H9 (cell line): Measurements from ENCODE around the gene RPS6KB1. TPM values are rescaled to one million over a fixed set of nuclear protein-coding genes. Genes with fewer than 3 reads are reported as not detected.

ENCODE experiments used
- DNase-seq: peaks from one replicate; pipeline ENCODE4 v3.0.0-alpha.2; 2017
- H2AFZ ChIP-seq: one replicate; pipeline ENCODE4 v1.6.1; 2013; ENCODE audit warnings: mild to moderate bottlenecking, low read length, control low read depth, moderate library complexity
- H2AK5ac ChIP-seq: 2 replicates; pipeline ENCODE4 v1.6.1; 2013; ENCODE audit warnings: low read length, control low read depth, mixed read lengths; ENCODE audit not compliant: insufficient read length
- H2BK120ac ChIP-seq: one replicate; pipeline ENCODE4 v1.6.1; 2013; ENCODE audit warnings: low read depth, mild to moderate bottlenecking, low read length, control low read depth, inconsistent platforms; ENCODE audit not compliant: poor library complexity, severe bottlenecking
- H2BK12ac ChIP-seq: 2 replicates; pipeline ENCODE4 v1.6.1; 2013; ENCODE audit warnings: low read length, control low read depth, mixed read lengths, low read depth; ENCODE audit not compliant: insufficient read length
- H2BK15ac ChIP-seq: 2 replicates; pipeline ENCODE4 v1.6.1; 2013; ENCODE audit warnings: low read depth, low read length, control low read depth
- H2BK20ac ChIP-seq: one replicate; pipeline ENCODE4 v1.6.1; 2013; ENCODE audit warnings: low read depth, mild to moderate bottlenecking, low read length, control low read depth, inconsistent platforms; ENCODE audit not compliant: poor library complexity, severe bottlenecking
- H2BK5ac ChIP-seq: 2 replicates; pipeline ENCODE4 v1.6.1; 2013; ENCODE audit warnings: low read length, control low read depth, mixed read lengths; ENCODE audit not compliant: insufficient read length
- H3K14ac ChIP-seq: 2 replicates; pipeline ENCODE4 v1.6.1; 2013; ENCODE audit warnings: low read length, control low read depth; ENCODE audit not compliant: insufficient read depth
- H3K18ac ChIP-seq: 2 replicates; pipeline ENCODE4 v1.6.1; 2013; ENCODE audit warnings: low read depth, mild to moderate bottlenecking, mixed read lengths, low read length, control low read depth; ENCODE audit not compliant: insufficient read length
- H3K23ac ChIP-seq: 2 replicates; pipeline ENCODE4 v1.6.1; 2013; ENCODE audit warnings: low read length, control low read depth, mixed read lengths, low read depth; ENCODE audit not compliant: insufficient read length
- H3K23me2 ChIP-seq: 2 replicates; pipeline ENCODE4 v1.6.1; 2013; ENCODE audit warnings: low read depth, mild to moderate bottlenecking, mixed read lengths, low read length, control low read depth; ENCODE audit not compliant: insufficient read length, poor library complexity, severe bottlenecking
- H3K27ac ChIP-seq: 2 replicates; pipeline ENCODE4 v1.5.1; 2013; ENCODE audit warnings: low read length, control low read depth, mixed read lengths, low read depth; ENCODE audit not compliant: insufficient read length
- H3K27me3 ChIP-seq: 2 replicates; pipeline ENCODE4 v1.6.1; 2013; ENCODE audit warnings: low read length, control low read depth, inconsistent platforms; ENCODE audit not compliant: insufficient read depth
- H3K4ac ChIP-seq: 2 replicates; pipeline ENCODE4 v1.6.1; 2013; ENCODE audit warnings: low read depth, mild to moderate bottlenecking, control low read depth, inconsistent platforms, low read length, moderate library complexity
- H3K4me1 ChIP-seq: 2 replicates; pipeline ENCODE4 v1.6.1; 2013; ENCODE audit warnings: low read length, control low read depth, inconsistent platforms; ENCODE audit not compliant: insufficient read depth
- H3K4me2 ChIP-seq: 2 replicates; pipeline ENCODE4 v1.6.1; 2013; ENCODE audit warnings: low read length, control low read depth, mixed read lengths; ENCODE audit not compliant: insufficient read length, insufficient read depth
- H3K56ac ChIP-seq: 2 replicates; pipeline ENCODE4 v1.6.1; 2013; ENCODE audit warnings: low read depth, mild to moderate bottlenecking, mixed read lengths, low read length, control low read depth; ENCODE audit not compliant: insufficient read length
- H3K79me1 ChIP-seq: 2 replicates; pipeline ENCODE4 v1.6.1; 2013; ENCODE audit warnings: low read depth, mild to moderate bottlenecking, moderate library complexity, low read length, control low read depth, inconsistent platforms; ENCODE audit not compliant: insufficient read depth, poor library complexity, severe bottlenecking
- H3K79me2 ChIP-seq: 2 replicates; pipeline ENCODE4 v1.6.1; 2013; ENCODE audit warnings: low read length, control low read depth, inconsistent platforms; ENCODE audit not compliant: insufficient read depth
- H3K9ac ChIP-seq: 2 replicates; pipeline ENCODE4 v1.6.1; 2013; ENCODE audit warnings: low read length, control low read depth, mixed read lengths; ENCODE audit not compliant: insufficient read length; ENCODE audit errors: extremely low read depth
- H3K9me3 ChIP-seq: one replicate; pipeline ENCODE4 v1.6.1; 2013; ENCODE audit warnings: low read depth, low read length, inconsistent platforms; ENCODE audit not compliant: control insufficient read depth
- H3T11ph ChIP-seq: one replicate; pipeline ENCODE4 v1.6.1; 2013; ENCODE audit warnings: mild to moderate bottlenecking, low read length, control low read depth, inconsistent platforms
- H4K20me1 ChIP-seq: one replicate; pipeline ENCODE4 v1.6.1; 2013; ENCODE audit not compliant: control insufficient read depth, insufficient read length, insufficient read depth
- H4K5ac ChIP-seq: 2 replicates; pipeline ENCODE4 v1.6.1; 2013; ENCODE audit warnings: low read depth, mild to moderate bottlenecking, mixed read lengths, low read length, control low read depth; ENCODE audit not compliant: insufficient read length
- H4K8ac ChIP-seq: replicated peaks from 2 replicates; pipeline ENCODE4 v1.6.1; 2013; ENCODE audit warnings: low read length, control low read depth, mixed read lengths, low read depth; ENCODE audit not compliant: insufficient read length
- H4K91ac ChIP-seq: 2 replicates; pipeline ENCODE4 v1.6.1; 2013; ENCODE audit warnings: low read depth, mild to moderate bottlenecking, moderate library complexity, mixed read lengths, low read length, control low read depth; ENCODE audit not compliant: insufficient read length
- H3K27ac Mint-ChIP-seq, 3 experiments: 2 replicates in 2 of 3; 3 replicates in 1 of 3; pipeline ENCODE4 v1.8.0; 2020 to 2021; ENCODE audit warnings: mixed read lengths in 3 of 3, mild to moderate bottlenecking in 1 of 3, moderate library complexity in 1 of 3
- H3K27me3 Mint-ChIP-seq: 2 replicates; pipeline ENCODE4 v1.8.0; 2021; ENCODE audit warnings: low read depth, mild to moderate bottlenecking, moderate library complexity, mixed read lengths
- H3K36me3 Mint-ChIP-seq, 3 experiments: 2 replicates in 2 of 3; 3 replicates in 1 of 3; pipeline ENCODE4 v1.8.0; 2020 to 2021; ENCODE audit warnings: low read depth in 3 of 3, mixed read lengths in 3 of 3; ENCODE audit not compliant: insufficient read depth in 1 of 3
- H3K4me1 Mint-ChIP-seq, 2 experiments: 2 replicates each; pipeline ENCODE4 v1.8.0; 2020; ENCODE audit warnings: mixed read lengths in 2 of 2
- H3K4me3 Mint-ChIP-seq, 2 experiments: 2 replicates in 1 of 2; 3 replicates in 1 of 2; pipeline ENCODE4 v1.8.0; 2020 to 2021; ENCODE audit warnings: mild to moderate bottlenecking in 2 of 2, mixed read lengths in 2 of 2, moderate library complexity in 1 of 2
- H3K9me3 Mint-ChIP-seq, 2 experiments: 2 replicates in 1 of 2; 3 replicates in 1 of 2; pipeline ENCODE4 v1.8.0; 2020; ENCODE audit warnings: mild to moderate bottlenecking in 2 of 2, mixed read lengths in 2 of 2, moderate library complexity in 1 of 2
- CTCF ChIP-seq: fragments of 200-600 bp; sonication (generic); conservative IDR thresholded peaks from 3 replicates; pipeline ENCODE4 v1.8.0; 2021; ENCODE audit warnings: antibody characterized with exemption, mild to moderate bottlenecking
- WGBS: extraction: QIAGEN DNeasy Blood & Tissue Kit; methylation state at CpG from one replicate; pipeline ENCODE4 v1.1.7; 2013; ENCODE audit warnings: missing lambda C conversion rate, low lambda C conversion rate, mixed read lengths; ENCODE audit not compliant: insufficient read length; ENCODE audit errors: extremely low coverage; 5-methylcytosine and 5-hydroxymethylcytosine counted together
- total RNA-seq: library from RNA; stranded (reverse); gene quantifications from 2 replicates; pipeline ENCODE4 v1.2.1, GENCODE V29; 2021

Gene RPS6KB1
- total RNA-seq, 1 experiment from 2014 or later, result 36.1 TPM

- no peak overlapping the region for H3K27ac ChIP-seq
Observed at GRCh38 chr17:59893676-59894100, 767 bp downstream of the RPS6KB1 start.

More at GRCh38 chr17:59893676-59894100, 767 bp downstream of the RPS6KB1 start:
- Mint-ChIP-seq H3K4me3 (peak overlapping the region; percentile 93 to 99), H3K36me3 (peaks cover 1 to 12% (median 12%) of the 10 kb centered on the region in 3 experiments; a peak in 5 of 7 replicates), H3K27me3 (no peaks in the 10 kb centered on the region; the same call in 1 of the 2 replicates), H3K4me1 (peaks cover 8 to 13% of the 10 kb centered on the region in 2 experiments), H3K9me3 (no peaks in the 10 kb centered on the region), H3K27ac (peak overlapping the region in 2 of 3 experiments; percentile 91 to 95; a peak in 2 of 7 replicates)
- no peaks in the 10 kb centered on the region for H4K20me1 ChIP-seq
- no peak overlapping the region for H3K18ac ChIP-seq
- no peak overlapping the region for H3K56ac ChIP-seq
- no peak overlapping the region for H3T11ph ChIP-seq
- H3K14ac ChIP-seq, result no peak overlapping the region
- H4K8ac ChIP-seq, result no peak overlapping the region
- H3K4me1 ChIP-seq, result no peaks in the 10 kb centered on the region
- no peak overlapping the region for H3K23ac ChIP-seq
- no peak overlapping the region for H2BK12ac ChIP-seq
- no peaks in the 10 kb centered on the region; the same call in 1 of the 2 replicates for H3K27me3 ChIP-seq
- no CpG with 5 or more reads among the region's 11 CpGs for WGBS
- H2BK15ac ChIP-seq, result no peak overlapping the region
- peak overlapping the region; percentile 71 for H3K4me2 ChIP-seq
- no peak for DNase-seq
- no peak overlapping the region for H2BK20ac ChIP-seq
- H3K79me2 ChIP-seq, result peaks cover 5% of the 10 kb centered on the region; the same call in 1 of the 2 replicates
- no peak overlapping the region for H4K91ac ChIP-seq
- H2BK120ac ChIP-seq, result no peak overlapping the region
- peak overlapping the region; percentile 69 for H3K9ac ChIP-seq
- no peak overlapping the region for H4K5ac ChIP-seq
- no peak overlapping the region for H2AFZ ChIP-seq
- H3K79me1 ChIP-seq, result no peaks in the 10 kb centered on the region
- no peak overlapping the region for H2BK5ac ChIP-seq
- TF ChIP-seq CTCF, result no peak
- H3K4ac ChIP-seq, result no peak overlapping the region
- no peak overlapping the region for H2AK5ac ChIP-seq
- no peaks in the 10 kb centered on the region for H3K9me3 ChIP-seq
- no peaks in the 10 kb centered on the region for H3K23me2 ChIP-seq
